GM18870 (cell line): ENCODE results near the gene CCSER1.
"Not testable (repeated sequence)": the region's sequence is repeated elsewhere in the genome, so short reads cannot be mapped to it uniquely, and the experiment has no call there.

ENCODE experiments used
- ATAC-seq: cut with Tn5 transposase; IDR thresholded peaks from one replicate; pipeline ENCODE4 v1.9.1; 2021; ENCODE audit warnings: moderate library complexity; ENCODE audit not compliant: unreplicated experiment

Gene CCSER1

GRCh38 chr4:91317434-91317833, 1190.2 kb downstream of the CCSER1 start:
- ATAC-seq, result no peak

- no peak for ATAC-seq
Observed at GRCh38 chr4:91319556-91320268, 1192.5 kb downstream of the CCSER1 start.

- no peak for ATAC-seq
Observed at GRCh38 chr4:91322961-91323360, 1195.8 kb downstream of the CCSER1 start.

GRCh38 chr4:91325495-91325894, 1198.3 kb downstream of the CCSER1 start:
- peak; percentile 65 for ATAC-seq

GRCh38 chr4:91326167-91326566, 1199.0 kb downstream of the CCSER1 start:
- not testable (repeated sequence) for ATAC-seq

- no peak for ATAC-seq
Observed at GRCh38 chr4:91330555-91331137, 1203.5 kb downstream of the CCSER1 start.

GRCh38 chr4:91340822-91341221, 1213.6 kb downstream of the CCSER1 start:
- no peak for ATAC-seq

GRCh38 chr4:91345632-91346031, 1218.4 kb downstream of the CCSER1 start:
- ATAC-seq, result peak; percentile 61

- not testable (repeated sequence) for ATAC-seq
Observed at GRCh38 chr4:91356496-91356895, 1229.3 kb downstream of the CCSER1 start.

- peak; percentile 54 for ATAC-seq
Observed at GRCh38 chr4:91358016-91358415, 1230.8 kb downstream of the CCSER1 start.

- ATAC-seq, result not testable (repeated sequence)
Observed at GRCh38 chr4:91358621-91359020, 1231.4 kb downstream of the CCSER1 start.

GRCh38 chr4:91359041-91360031, 1232.1 kb downstream of the CCSER1 start:
- peak; percentile 55 for ATAC-seq

- no peak for ATAC-seq
Observed at GRCh38 chr4:91362125-91362524, 1234.9 kb downstream of the CCSER1 start.

GRCh38 chr4:91366554-91366953, 1239.4 kb downstream of the CCSER1 start:
- peak; percentile 55 for ATAC-seq

- ATAC-seq, result no peak
Observed at GRCh38 chr4:91369116-91369515, 1241.9 kb downstream of the CCSER1 start.

- no peak for ATAC-seq
Observed at GRCh38 chr4:91373546-91373945, 1246.4 kb downstream of the CCSER1 start.

- ATAC-seq, result not testable (repeated sequence)
Observed at GRCh38 chr4:91405431-91405830, 1278.2 kb downstream of the CCSER1 start.

GRCh38 chr4:91422011-91422410, 1294.8 kb downstream of the CCSER1 start:
- no peak for ATAC-seq

- no peak for ATAC-seq
Observed at GRCh38 chr4:91426725-91427124, 1299.5 kb downstream of the CCSER1 start.

GRCh38 chr4:91427171-91427570, 1300.0 kb downstream of the CCSER1 start:
- ATAC-seq, result no peak

- ATAC-seq, result no peak
Observed at GRCh38 chr4:91434631-91435030, 1307.4 kb downstream of the CCSER1 start.
